AG09309 (cell line): Measurements from ENCODE around the gene FAM83C.
"Not testable (repeated sequence)": the region's sequence is repeated elsewhere in the genome, so short reads cannot be mapped to it uniquely, and the experiment has no call there.

Source experiments
- DNase-seq: peaks from one replicate; pipeline ENCODE4 v3.0.0-alpha.2; 2010; ENCODE audit warnings: low read depth
- H3K4me3 ChIP-seq: 2 replicates; pipeline ENCODE4 v1.5.1; 2011; ENCODE audit warnings: mild to moderate bottlenecking, low read depth, low read length, moderate library complexity; ENCODE audit not compliant: control insufficient read depth
- CTCF ChIP-seq: IDR thresholded peaks from 2 replicates; pipeline ENCODE4 v1.5.1; 2011; ENCODE audit warnings: mild to moderate bottlenecking, low read depth, low read length, inconsistent platforms; ENCODE audit not compliant: insufficient read depth, control insufficient read depth; ENCODE audit errors: missing control alignments

FAM83C gene

GRCh38 chr20:35263532-35264341 lies 28.5 kb downstream of the FAM83C start:
- TF ChIP-seq CTCF: no peak
- no peak for DNase-seq
- H3K4me3 ChIP-seq: no peak overlapping the region

- DNase-seq, H3K4me3 ChIP-seq: not testable (repeated sequence)
- TF ChIP-seq CTCF: peak; percentile 19
These were observed 29.3 kb downstream of the FAM83C start for GRCh38 chr20:35262731-35263531.

- H3K4me3 ChIP-seq, DNase-seq: not testable (repeated sequence)
These were observed 29.9 kb downstream of the FAM83C start for GRCh38 chr20:35262321-35262720.

- no peak overlapping the region for H3K4me3 ChIP-seq
- DNase-seq: no peak
- TF ChIP-seq CTCF: no peak
These were observed 31.8 kb downstream of the FAM83C start for GRCh38 chr20:35260426-35260825.

- TF ChIP-seq CTCF: no peak
- no peak for DNase-seq
- no peak overlapping the region for H3K4me3 ChIP-seq
These were observed 34.9 kb downstream of the FAM83C start for GRCh38 chr20:35257175-35257909.

GRCh38 chr20:35254448-35254999 lies 37.7 kb downstream of the FAM83C start:
- no peak for DNase-seq
- H3K4me3 ChIP-seq: no peak overlapping the region
- no peak for TF ChIP-seq CTCF
